HAP-1 (cell line): ENCODE results near the gene SLX4.

Experiments
- DNase-seq, 2 experiments: peaks; one replicate each; pipeline ENCODE4 v3.0.0-alpha.2; 2016 to 2020; ENCODE audit warnings: low spot score in 2 of 2
- H3K27me3 ChIP-seq: fragments of 250-450 bp; sonication (Bioruptor Pico); 2 replicates; pipeline ENCODE4 v1.5.1; 2020; ENCODE audit warnings: low read depth, mild to moderate bottlenecking, moderate library complexity
- H3K36me3 ChIP-seq: fragments of 250-450 bp; sonication (Bioruptor Pico); replicated peaks from 2 replicates; pipeline ENCODE4 v1.5.1; 2020; ENCODE audit warnings: mild to moderate bottlenecking
- H3K4me1 ChIP-seq: fragments of 250-450 bp; sonication (Bioruptor Pico); 2 replicates; pipeline ENCODE4 v1.5.1; 2020; ENCODE audit warnings: mild to moderate bottlenecking
- H3K4me3 ChIP-seq: fragments of 250-450 bp; sonication (Bioruptor Pico); 2 replicates; pipeline ENCODE4 v1.5.1; 2020; ENCODE audit warnings: mild to moderate bottlenecking, moderate library complexity
- H3K9me3 ChIP-seq: fragments of 250-450 bp; sonication (Bioruptor Pico); 2 replicates; pipeline ENCODE4 v1.5.1; 2020; ENCODE audit warnings: mild to moderate bottlenecking, moderate library complexity
- in situ Hi-C: fragments of 300-500 bp; cut with MboI; formaldehyde crosslinking; loops from 3 replicates; pipeline ENCODE4 v1.14.3; 2020; ENCODE audit warnings: low sequenced_read_pairs, inconsistent platforms, mixed read lengths

The SLX4 gene

DNA sequence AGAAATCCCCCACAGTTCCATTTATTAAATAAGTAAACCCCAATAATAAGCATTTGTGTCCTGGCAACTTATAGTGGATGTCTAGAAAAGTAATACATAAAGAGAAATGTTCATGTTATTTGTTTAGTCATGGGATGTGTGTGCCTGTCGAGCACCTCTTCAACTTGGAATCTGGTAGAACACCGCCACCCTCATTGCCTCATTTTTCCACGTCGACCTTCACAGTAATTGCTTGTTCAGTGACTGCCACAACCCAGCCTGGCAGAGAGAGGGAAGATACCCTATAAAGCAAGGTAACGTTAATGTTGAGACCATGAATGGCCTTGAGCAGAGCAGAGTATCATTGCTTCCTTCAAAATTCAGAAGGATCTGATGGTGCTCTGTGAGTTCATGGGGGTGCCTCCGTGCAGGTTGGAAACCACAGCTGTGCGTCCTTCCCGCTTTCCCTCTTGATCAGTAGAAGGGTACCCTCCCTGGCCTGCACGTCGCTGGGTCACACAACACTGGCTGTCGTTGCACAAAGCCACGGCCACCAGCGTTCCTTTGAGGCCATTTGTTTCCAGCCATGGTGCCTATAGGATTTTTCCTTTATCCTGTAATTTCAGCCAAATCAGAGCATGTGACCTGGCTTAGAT lies 39.3 kb upstream of the SLX4 start:
- Histone ChIP-seq H3K9me3 (no peaks in the 10 kb centered on the region), H3K4me1 (peaks cover 6% of the 10 kb centered on the region), H3K27me3 (no peaks in the 10 kb centered on the region), H3K36me3 (peaks cover 30% of the 10 kb centered on the region), H3K4me3 (no peak overlapping the region)
- no peak for DNase-seq
- in situ Hi-C loops = no loop called here

DNA sequence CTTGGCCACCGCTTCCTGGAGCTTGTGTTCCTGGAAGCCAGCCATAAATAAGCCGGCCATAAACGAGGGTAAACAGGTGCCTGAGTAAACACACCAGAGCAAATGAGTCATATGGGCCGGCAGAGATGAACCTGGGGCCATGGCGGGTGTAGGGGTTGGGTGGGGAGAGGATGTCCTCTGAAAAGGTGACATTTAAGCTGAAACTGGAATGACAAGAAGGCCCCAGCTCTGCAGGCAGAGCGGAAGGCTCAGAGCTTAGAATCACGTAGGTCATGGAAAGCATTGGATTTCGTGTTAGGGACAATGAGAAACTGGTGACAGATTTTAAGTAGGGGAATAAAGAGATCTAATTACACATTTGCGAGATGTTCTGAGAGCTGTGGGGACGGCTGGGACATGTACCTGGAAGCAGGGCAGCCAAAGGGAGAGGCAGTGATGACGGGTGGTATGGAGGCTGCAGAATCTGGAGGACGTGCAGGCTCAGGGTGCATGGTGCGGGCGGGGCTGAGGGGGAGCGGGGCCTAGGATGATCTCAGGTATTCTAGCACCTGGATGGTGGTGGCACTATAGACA lies 35.0 kb upstream of the SLX4 start:
- no peaks in the 10 kb centered on the region for H3K9me3 ChIP-seq
- no peaks in the 10 kb centered on the region for H3K27me3 ChIP-seq
- H3K36me3 ChIP-seq = peaks cover 4% of the 10 kb centered on the region
- no peak for DNase-seq
- H3K4me1 ChIP-seq = peaks cover 10% of the 10 kb centered on the region
- in situ Hi-C loops = no loop called here
- H3K4me3 ChIP-seq = no peak overlapping the region

DNA sequence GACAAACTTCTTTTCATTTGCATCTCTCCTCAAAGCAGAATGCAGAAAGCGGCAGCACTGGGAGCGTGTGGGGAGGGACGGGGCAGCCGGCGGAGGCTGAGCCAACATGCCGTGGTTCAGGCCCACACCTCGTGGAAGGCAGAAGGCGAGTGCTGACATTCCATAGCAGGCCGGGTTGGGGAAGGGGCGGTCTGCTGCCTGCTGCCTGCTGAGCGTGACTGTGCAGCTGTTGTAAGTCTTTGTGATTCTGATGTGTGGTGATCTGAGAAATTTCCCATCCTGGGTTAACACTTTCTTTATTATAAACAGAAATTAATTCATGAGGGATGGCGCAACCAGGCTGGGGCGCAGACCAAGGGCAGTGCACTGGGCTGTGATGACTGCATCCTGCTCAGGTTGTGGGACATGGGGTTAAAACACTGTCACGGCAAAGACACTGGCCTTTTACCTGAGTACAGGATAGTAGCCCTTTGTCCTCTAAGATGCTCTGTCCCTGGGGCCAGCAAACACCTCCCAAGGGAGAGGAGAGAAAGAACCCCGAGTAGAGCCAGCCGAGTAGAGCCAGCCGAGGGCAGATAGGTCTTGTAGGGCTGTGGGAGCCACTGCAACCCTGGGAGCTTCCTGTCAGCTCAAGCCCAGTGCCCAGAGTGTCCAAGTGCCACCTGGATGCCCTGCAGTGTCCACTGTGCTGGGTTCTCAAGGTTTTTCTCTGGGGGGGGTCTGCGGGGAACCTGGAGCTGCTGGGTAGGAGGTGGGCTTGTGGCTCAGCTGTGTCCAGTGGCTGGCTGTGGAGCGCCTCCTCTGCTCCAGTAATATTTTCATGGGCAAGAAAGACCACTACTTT lies 34.3 kb upstream of the SLX4 start:
- Histone ChIP-seq H3K36me3 (peaks cover 4% of the 10 kb centered on the region; the same call in 1 of the 2 replicates), H3K4me1 (peaks cover 10% of the 10 kb centered on the region), H3K9me3 (no peaks in the 10 kb centered on the region), H3K4me3 (no peak overlapping the region), H3K27me3 (no peaks in the 10 kb centered on the region)
- in situ Hi-C loops = no loop called here
- peak; percentile 36 to 76 for DNase-seq

DNA sequence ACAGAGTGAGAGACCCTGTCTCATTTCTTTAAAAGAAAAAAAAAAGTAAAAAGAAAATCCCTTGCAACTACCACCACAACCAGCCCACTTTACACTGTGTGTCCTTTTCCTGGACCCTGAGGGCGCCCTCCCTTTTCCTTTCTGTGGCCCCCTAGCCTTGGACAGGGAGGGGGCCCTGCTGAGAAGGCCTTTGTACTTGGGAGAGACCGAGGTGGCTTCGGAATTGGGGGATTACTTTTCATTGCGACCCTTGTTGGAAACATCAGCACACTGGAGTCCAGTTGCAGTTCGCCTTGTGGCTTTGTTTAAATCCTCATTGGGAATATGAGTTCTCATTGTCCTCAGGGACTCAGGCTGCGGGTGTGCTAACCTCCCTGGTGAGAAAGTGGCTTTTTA lies 33.7 kb upstream of the SLX4 start:
- H3K36me3 ChIP-seq = peaks cover 2% of the 10 kb centered on the region; the same call in 1 of the 2 replicates
- no peak overlapping the region for H3K4me3 ChIP-seq
- H3K27me3 ChIP-seq = no peaks in the 10 kb centered on the region
- in situ Hi-C loops = no loop called here
- peaks cover 10% of the 10 kb centered on the region for H3K4me1 ChIP-seq
- DNase-seq = no peak
- H3K9me3 ChIP-seq = no peaks in the 10 kb centered on the region

DNA sequence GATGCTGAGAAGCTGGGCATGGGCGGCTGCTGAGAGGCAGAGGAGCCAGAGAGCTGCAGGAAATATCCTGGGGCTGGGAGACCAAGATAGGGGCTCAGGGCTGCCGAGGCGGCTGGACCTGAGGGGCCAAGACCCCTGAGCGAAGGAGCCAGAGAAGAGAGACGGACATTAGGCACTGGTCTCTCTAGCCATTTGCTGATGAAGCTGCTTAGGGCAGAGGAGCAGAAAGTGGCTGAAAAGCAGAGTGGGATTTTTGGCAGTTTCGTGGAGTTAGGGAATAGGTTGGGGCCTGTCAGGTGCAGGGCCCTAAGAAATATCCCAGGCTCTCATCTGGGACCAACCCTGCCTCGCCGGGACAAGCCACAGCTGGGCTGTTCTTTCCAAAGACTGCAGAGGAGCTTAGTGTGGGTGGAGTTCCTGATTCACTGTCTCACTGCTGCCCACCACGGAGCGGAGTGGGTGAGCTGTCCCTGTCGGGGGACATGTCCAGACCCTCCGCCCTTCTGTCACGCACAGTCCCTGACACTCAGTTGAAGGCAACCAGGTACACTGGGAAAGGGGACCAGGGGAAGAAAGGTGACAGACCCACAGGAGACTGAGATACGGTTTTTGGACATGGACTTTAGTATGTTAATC lies 31.8 kb upstream of the SLX4 start:
- peaks cover 10% of the 10 kb centered on the region for H3K4me1 ChIP-seq
- in situ Hi-C loops = no loop called here
- no peaks in the 10 kb centered on the region for H3K27me3 ChIP-seq
- no peaks in the 10 kb centered on the region for H3K9me3 ChIP-seq
- no peaks in the 10 kb centered on the region; the same call in 1 of the 2 replicates for H3K36me3 ChIP-seq
- DNase-seq = no peak
- no peak overlapping the region for H3K4me3 ChIP-seq

DNA sequence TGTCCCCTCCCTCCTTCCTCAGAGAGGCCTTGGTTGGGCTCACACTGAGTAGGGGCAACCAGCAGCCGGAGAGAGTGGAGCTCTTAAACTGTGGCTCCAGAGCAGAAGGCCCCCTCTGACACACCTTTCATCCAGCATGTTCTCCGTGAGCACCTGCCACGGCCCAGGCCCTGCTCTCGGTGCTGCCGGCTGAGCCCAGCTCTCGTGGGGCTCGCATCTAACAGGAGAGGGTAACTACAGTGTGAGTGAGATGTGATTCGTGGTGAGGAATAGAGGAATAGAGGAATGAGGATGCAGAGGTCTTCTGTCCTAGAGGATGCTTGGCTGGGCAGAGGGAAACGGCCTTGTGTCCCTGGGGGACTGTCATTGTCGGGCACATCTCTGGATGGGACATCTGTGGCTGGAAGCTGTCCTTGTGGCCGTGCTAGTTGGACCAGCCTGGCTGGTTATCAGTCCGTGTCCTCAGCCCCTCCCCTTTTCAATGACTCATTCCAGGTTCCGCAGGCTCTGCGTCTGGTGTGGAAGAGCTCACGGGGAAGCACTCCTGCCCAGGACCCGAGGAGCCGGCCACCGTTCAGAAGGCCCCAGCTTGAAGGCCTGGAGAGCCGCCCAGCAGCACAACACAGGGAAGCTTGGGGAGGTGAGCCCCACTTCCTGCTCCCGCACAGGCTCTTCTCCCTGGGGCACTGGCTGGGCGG lies 31.1 kb upstream of the SLX4 start:
- H3K4me1 ChIP-seq = peaks cover 10% of the 10 kb centered on the region
- H3K36me3 ChIP-seq = no peaks in the 10 kb centered on the region; the same call in 1 of the 2 replicates
- no peaks in the 10 kb centered on the region for H3K27me3 ChIP-seq
- no peak overlapping the region for H3K4me3 ChIP-seq
- in situ Hi-C loops = no loop called here
- no peaks in the 10 kb centered on the region for H3K9me3 ChIP-seq
- no peak for DNase-seq

DNA sequence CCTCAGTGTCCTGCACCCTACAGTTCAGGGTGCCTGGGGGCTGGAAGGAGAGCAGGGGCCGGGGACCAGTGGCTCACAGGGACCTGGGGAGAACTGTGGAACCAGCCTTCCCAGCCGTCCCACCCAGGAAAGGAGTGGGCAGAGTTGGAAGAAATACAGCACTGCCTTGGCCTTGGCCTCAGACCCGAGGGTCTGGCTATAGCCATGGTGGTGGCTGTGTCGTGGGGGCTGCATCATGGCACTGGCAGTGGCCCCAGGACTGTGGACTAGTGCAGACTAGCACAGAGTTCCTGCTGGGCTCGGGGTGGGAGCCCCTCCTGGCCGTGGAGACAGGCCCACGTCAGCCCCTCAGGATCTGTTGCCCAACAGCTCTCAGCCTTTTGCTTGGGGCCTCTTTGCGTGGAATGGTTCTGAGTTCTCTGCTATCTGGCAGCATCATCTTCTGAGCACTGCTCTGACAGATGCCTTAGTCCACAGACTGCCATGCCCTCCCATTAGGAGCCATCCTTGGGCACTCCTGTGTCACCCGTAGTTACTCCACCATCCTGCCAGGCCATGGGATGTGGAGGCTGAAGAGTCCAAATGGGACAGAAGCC lies 30.5 kb upstream of the SLX4 start:
- in situ Hi-C loops = no loop called here
- no peaks in the 10 kb centered on the region; the same call in 1 of the 2 replicates for H3K36me3 ChIP-seq
- H3K9me3 ChIP-seq = no peaks in the 10 kb centered on the region
- DNase-seq = no peak
- peaks cover 10% of the 10 kb centered on the region for H3K4me1 ChIP-seq
- H3K27me3 ChIP-seq = no peaks in the 10 kb centered on the region
- no peak overlapping the region for H3K4me3 ChIP-seq

DNA sequence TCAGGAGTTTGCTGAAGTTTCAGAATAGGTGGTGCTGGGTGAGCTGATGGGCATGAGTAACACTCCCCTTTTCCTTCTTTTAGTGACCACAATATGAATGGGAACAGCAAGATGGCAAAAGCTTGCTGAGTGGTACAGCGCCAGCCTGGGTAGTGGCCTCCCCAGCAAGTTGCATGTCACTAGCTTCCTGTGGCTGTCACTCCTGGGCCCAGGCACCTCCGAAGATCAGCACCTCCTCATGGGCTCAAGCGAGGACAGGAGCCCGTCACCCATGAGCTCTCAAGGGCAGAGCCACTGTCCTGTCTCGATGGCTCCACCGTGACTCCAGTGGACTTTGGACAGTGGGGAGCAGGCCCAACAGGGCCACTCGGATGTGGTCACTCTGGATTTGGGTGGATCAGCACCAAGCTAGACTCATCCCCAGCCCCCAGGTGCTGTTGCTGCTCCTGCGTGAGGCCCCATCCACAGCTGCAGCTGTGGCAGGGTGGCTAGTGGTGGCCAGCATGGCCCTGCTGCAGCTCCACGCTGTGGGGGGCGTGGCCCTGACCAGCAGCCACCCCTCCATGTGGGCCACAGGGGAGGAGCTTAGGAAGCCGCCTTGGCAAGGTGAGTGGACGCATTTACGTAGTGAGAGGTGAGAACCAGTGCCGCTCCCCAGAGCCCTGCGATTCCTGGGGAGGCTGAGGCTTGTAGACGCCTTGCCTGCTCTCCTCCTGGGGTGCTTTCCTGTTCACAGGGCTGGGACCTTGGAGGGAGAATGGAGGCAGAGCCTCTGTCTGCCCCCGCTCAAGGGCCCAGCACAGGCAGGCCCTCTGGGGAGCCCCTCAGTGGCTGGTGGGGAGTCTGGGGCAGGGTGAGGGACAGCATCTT lies 29.5 kb upstream of the SLX4 start:
- in situ Hi-C loops = no loop called here
- no peaks in the 10 kb centered on the region for H3K27me3 ChIP-seq
- H3K4me1 ChIP-seq = peaks cover 10% of the 10 kb centered on the region

DNA sequence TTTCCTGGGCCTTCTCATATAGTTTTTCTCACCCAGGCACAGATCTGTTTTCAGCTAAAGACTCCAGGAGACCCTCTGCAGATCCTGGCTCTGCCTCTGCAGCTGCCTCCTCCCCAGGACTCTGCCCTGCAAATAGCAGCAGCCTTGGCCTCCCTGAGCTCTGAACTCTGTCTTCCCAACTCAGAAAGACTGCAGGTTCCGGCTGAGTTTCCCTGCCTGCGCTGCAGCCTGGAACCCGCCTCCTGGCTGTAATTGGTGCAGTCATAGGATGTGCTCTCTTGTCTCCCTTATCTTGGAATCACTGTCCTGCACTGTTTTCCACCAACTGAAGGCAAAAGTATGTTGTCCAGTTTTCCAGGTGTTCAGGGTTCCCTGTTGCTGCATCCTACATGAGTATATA lies 28.8 kb upstream of the SLX4 start:
- H3K36me3 ChIP-seq = no peaks in the 10 kb centered on the region; the same call in 1 of the 2 replicates
- in situ Hi-C loops = no loop called here
- no peak for DNase-seq
- peaks cover 4% of the 10 kb centered on the region; the same call in 1 of the 2 replicates for H3K9me3 ChIP-seq
- H3K27me3 ChIP-seq = no peaks in the 10 kb centered on the region
- H3K4me3 ChIP-seq = no peak overlapping the region
- H3K4me1 ChIP-seq = peaks cover 3% of the 10 kb centered on the region

More for the DNA sequence above, 29.5 kb upstream of the SLX4 start:
- no peaks in the 10 kb centered on the region; the same call in 1 of the 2 replicates for H3K36me3 ChIP-seq
- no peak overlapping the region for H3K4me3 ChIP-seq
- H3K9me3 ChIP-seq = peaks cover 4% of the 10 kb centered on the region; the same call in 1 of the 2 replicates
- no peak for DNase-seq

DNA sequence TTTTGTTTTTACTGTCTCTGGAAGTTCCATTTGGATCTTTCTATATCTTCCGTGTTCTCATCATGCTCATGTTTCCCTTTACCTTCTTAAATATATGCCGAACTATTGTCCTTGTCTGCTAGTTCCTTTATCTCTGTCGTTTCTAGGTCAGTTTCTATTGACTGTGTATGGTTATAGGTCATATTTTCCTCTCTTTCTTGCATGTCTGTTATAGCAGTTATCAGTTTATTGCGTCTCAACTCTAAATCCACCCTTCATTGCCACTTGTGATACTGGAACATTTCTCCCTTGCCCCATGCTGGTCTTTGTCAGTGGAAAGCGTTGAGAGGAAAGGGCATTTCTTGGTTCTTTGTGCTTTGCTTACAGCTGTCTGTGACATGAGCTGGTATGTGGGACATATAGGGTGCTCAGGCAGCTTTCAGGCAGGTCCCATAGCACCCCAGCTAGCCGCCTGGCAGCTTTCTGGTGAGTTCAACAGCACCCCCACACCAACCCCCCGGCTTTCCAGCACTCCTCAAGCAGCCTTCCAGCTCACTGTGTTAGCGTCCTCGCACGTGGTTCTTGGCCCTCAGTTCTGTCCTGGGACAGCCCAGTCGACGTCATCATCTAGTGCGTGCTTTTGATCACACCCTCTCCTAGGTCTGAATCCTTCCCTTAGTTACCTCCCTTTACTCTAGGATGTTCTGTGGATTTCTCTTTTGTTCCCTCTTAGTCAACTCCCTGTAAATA lies 27.7 kb upstream of the SLX4 start:
- no peaks in the 10 kb centered on the region; the same call in 1 of the 2 replicates for H3K36me3 ChIP-seq
- no peaks in the 10 kb centered on the region for H3K27me3 ChIP-seq
- in situ Hi-C loops = no loop called here
- no peaks in the 10 kb centered on the region for H3K4me1 ChIP-seq
- DNase-seq = no peak
- no peak overlapping the region for H3K4me3 ChIP-seq
- peaks cover 4% of the 10 kb centered on the region; the same call in 1 of the 2 replicates for H3K9me3 ChIP-seq

DNA sequence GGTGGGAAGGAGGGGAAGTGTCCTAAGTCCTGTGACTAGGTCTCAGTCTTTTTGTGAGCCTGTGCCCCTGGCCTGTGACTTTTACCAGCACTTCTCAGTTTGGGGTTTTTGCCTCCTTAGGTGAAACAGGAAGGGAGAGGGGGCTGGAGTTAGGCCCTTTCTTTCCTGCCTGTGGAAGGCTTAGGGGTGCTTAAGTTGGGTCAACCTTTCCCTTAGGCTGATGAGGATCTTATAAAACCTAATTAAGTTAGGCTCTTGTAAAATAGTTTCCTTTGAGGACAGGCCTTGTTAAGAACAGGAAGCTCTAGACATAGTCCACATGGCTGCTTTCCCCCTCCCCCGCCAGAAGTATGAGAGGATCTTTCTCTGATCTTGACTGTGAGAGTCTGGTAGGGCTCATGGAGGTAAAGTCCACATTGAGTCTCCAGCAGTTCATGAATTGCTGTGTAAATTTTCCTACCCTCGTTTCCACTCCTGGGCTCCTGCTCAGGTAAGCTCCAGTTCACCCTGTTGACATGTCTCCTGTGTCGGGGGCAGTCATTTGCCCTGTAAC lies 26.0 kb upstream of the SLX4 start:
- DNase-seq = no peak
- Histone ChIP-seq H3K9me3 (peaks cover 4% of the 10 kb centered on the region; the same call in 1 of the 2 replicates), H3K4me1 (no peaks in the 10 kb centered on the region), H3K36me3 (no peaks in the 10 kb centered on the region), H3K4me3 (no peak overlapping the region), H3K27me3 (no peaks in the 10 kb centered on the region)
- in situ Hi-C loops = no loop called here
